NCI-H460 (cell line): ENCODE results near the gene MOK. TPM values are rescaled to one million over a fixed set of nuclear protein-coding genes. Genes with fewer than 3 reads are reported as not detected.

Experiments
- DNase-seq: peaks from one replicate; pipeline ENCODE4 v3.0.0-alpha.2; 2016; ENCODE audit warnings: low read depth; ENCODE audit errors: extremely low read depth
- total RNA-seq: library from RNA; depleted of rRNA; stranded (reverse); fragments of >200 nt; shearing (Covaris generic); gene quantifications from 2 replicates; pipeline ENCODE4 v1.2.3, GENCODE V29; 2014

Gene MOK
- total RNA-seq, 1 experiment from 2014 or later = 70.8 TPM

DNA sequence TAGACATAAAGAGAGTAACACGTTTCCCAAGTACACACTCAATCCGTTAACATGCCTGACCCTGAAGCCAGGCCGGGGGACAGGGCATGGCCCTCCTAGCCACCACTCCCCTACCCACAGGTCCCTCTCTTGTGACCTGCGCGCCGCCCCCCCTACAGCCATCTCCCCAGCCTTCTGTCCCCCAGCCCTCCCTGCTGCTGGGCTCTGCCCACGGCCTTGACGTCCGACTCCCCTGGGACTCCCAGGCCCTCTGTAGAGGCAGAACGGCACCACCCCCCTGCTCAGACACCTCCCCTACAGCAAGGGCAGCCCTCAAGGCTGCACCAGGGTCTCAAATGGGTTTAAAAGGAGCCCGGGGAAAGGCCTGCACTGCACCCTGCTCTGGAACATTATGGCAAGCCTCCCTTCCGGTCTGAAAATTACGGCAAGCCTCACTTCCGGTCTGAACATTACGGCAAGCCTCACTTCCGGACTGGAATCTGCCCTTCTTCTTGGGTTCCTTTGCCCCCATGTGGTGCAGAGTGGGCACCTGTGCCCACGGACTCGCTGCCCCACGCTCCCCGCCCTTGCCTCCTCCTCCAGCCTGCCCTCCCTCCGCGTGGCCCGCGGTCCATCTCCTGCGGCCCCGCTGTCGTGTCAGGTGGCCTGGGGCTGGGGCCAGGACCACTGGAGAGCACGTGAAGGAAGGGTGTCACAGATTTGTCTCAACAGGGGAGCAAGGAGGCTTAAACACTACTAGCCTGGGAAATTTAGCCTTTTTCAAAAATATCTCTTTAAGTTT lies 77.6 kb downstream of the MOK start:
- DNase-seq = no peak

DNA sequence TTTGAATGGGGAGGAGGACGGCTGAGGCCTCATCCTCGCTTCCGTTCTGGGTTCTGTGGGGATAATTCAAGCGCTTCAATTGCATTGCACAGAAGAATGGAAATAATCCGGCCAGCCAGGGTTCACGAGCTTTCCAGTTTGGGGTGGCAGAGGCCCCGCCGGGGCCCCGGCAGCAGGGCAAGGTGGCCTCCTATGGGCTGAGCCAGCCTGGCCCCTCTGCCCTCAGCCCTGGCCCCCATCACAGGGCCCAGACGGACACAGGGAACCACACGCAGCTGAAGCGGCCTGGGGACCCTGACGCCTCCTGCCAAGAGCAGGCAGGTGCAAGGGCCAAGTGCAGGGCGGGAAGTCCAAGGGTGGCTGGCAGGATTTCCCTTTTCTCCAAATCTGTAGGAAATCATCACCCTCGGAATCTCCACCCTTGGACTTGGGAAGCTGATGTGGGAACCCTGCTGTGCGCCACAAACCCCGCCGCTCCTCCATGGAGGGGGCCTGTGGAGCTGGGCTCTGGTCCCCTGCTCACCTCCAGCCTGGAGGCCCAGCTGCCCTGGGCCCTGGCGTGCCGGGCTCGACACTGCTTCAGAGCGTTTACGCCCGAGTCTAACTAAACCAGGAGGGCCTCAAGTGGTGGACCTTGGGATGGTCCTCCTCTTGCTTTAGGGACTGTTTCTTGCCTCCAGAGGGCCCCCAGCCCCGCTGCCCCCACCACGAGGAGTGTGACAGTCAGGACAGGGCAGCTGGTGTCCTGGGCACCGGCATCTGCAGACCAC lies 78.4 kb downstream of the MOK start:
- DNase-seq = no peak

DNA sequence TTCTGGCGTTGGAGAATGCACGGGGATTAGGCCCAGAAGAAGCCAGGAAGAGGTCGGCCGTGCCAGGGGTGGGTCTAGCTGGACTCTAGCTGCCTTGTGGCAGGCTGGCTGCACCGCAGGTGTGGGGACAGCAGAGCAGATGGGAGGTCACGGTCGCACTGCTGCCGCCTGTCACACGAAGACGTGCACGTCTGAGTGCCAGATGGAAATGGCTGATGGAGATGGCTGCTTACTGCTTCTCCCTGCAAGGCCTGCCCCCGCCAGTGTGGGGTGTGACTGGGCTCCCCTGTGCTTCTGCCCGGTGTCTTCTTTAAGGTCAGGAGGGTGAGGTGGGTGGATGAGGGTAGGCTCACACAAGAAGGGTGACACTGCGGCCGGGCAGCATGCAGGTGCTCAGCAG lies 79.0 kb downstream of the MOK start:
- no peak for DNase-seq

DNA sequence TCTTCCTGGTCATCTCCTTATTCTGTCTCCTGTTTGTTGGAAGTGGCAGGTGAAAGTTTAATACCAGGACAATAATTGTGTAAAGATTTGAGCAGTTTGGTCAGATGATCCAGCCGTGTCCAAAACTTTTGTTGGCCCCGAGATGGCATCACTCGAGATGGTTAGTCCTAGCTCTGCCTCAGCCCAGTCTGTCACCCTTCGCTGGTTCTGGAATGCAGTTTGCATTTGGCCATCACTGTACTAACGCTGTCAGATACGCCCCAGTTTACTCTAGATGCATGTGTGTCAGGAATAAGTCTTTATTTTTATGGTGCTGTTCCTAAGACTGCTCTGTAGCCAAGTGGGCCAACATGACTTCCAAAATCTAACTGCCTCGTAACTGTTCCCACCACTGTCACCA lies 79.6 kb downstream of the MOK start:
- DNase-seq = no peak

DNA sequence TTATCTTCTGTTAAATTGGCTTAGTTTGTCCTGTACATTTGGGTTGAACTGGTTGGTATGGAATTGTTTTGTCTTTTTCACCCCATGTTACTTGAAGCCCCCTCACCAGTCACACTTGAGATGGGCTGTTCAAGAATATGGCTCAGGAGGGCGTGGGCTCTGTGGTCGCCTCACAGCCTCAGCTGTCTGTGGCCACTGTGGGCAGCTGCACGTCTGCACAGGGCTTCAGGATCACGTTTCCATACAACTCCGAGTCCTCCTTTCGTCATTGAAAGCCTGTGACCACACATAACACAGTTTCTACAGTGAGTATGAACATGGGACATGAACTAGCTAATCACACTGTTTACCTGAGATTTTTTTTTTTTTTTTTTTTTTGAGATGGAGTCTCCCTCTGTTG lies 81.3 kb downstream of the MOK start:
- DNase-seq = no peak

DNA sequence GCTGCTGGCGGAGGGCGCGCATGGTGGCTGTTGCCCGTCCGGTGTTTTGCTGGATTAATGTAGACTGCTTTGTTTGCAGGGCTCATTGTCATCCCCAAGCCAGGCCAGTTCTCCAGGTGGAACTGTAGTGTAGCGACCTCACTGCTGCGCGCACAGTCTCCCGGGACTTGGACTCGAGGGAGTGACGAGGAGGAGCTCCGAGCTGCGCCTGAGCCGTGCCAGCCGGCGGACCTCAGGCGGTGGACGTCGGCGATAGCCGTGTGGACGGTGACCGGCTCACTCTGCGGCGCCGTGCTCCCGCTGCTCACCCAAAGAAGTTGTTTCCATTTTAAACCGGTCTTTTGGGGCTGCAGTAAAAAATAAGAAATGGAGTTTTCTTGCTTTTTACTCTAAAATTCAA lies 82.2 kb downstream of the MOK start:
- DNase-seq = no peak

DNA sequence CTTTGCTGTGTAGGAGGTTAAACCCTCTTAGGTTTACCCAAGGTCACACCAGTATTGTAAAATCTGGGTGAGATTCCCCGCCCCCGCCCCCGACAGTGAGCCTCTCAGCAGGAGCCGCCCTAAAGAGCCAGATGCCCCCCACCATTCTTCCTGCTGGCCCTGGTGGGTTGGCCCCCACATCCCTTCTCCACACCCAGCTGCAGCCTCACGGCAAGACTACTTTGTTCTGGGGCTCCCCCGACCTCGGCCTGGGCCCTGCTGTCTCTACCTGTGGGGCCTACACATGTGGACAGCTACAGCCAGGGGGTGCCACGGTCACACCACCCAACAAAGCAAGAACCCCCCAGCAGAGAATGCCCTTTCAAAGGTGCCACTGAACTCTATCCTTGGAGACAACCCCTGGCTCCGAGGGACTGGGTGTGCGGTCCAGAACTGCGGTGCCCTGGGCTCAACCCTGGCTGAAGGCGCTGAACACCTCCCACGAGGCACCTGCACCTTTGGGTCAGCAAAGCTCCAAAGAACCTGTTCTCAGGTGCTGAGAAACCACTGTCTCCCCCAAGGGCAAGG lies 82.9 kb downstream of the MOK start:
- no peak for DNase-seq

DNA sequence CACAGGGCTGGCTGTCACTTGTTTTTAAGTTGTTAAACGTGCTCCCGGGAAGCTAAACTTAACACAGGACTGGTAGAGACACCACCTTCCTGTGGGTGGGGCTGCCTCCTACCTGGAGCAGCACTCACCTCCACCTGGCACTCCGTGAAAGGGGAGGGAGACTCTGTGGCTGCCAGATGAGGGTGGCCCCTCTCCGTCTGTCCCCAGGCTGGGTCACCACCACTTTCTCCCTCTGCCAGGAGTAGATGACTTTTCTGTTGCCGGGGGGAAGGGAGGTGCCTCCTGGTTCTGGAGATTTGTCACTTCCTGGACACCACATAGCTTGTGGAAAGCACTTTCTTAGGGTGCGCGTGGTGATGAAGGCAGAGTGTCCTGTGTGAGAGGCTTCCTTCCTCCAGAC lies 83.9 kb downstream of the MOK start:
- no peak for DNase-seq

DNA sequence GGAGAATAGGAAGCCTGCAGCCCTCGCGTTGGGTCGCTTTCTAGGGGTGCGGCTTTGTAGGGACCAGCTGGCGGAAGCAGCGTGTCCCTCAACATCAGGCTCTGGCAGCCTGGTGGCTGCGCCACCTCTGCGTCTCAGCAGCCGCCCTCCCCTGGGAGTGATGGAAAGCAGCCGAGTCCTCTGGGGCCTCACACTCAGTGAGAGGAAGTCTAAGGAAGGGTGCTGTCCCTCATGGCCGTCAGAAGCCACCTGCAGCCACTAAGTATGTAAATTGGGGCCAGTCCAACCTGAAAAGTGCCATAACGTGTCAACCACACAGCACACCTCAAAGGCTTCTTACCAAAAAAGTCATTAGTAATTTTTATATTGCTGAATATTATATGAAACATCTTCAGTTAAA lies 84.9 kb downstream of the MOK start:
- no peak for DNase-seq

DNA sequence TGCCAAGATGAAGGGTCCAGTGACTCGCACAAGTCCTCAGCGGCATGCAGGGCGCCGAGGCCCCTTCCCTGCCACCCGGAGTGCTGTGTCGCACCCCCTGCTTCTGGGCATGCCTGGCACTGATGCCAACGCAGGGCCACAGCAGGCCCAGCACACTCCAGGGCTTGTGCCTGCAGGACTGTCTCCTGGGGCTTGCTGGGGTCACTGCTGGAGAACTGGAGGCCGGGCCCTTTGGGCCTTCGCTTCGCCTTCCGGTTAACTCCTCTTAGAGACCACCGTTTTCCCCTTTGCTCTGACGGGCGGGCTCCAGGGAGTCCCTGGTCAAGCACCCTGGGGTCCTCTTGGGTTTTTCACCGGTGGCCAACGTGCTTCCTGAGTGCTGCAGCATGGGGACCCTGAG lies 85.6 kb downstream of the MOK start:
- DNase-seq = no peak

DNA sequence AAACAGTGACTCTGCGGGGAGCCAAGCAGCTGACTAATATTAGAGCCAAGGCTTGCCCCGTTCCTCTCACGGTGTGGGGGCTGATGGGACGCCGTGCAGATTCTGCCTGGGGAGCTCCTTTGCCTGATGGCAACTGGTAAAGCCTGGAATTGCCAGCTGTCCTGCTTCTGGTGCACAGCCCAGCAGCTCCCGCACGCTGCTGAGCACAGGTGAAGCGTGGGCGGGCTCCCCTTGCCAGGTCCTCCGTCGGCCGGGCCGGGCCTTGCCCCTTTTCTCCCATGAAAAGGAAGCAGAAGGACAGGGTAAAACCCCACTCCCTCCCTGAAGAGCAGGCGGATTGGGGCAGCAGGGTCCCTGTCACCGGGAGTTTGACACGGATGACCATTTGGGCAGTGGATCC lies 86.3 kb downstream of the MOK start:
- no peak for DNase-seq

DNA sequence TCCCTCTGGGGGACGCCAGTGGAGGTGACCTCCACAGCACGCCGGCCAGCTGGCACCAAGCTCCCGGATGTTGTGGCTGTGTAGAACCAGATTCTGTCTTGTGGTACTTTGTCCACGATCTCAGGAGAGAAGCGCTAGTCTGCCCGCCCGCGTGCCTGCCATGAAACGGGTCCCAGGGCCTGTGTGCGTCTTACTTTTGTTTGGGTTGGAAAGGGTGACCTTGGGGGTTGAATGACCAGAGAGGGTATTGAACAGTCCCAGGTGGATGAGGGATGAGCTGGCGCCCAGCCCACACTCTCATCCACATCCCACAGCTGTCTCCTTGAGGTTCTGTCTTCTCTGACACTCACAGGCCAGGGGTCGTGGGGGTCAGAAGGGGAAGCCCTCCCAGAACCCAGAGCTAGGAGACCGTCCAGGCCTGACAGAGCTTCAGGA lies 87.0 kb downstream of the MOK start:
- DNase-seq = no peak

DNA sequence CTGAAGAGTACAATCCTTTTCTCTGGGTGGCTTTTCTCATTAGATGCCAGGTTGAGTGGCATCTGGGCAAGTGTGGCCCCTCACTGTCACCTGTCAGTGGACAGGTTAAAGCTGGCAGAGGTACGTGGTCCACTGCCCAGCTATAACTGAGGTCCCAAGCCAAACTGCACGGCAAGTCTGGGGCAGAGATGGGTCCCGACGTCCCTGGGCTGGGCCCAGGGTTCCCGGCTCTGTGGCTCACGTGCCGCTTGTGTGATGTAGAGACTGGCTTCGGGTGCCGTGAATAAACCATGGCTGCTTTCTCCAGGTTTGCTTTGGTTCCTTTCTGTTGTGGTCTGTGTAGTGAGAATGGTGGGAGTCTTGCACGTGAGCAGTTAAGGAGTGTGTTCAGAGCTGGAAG lies 87.6 kb downstream of the MOK start:
- DNase-seq = no peak

DNA sequence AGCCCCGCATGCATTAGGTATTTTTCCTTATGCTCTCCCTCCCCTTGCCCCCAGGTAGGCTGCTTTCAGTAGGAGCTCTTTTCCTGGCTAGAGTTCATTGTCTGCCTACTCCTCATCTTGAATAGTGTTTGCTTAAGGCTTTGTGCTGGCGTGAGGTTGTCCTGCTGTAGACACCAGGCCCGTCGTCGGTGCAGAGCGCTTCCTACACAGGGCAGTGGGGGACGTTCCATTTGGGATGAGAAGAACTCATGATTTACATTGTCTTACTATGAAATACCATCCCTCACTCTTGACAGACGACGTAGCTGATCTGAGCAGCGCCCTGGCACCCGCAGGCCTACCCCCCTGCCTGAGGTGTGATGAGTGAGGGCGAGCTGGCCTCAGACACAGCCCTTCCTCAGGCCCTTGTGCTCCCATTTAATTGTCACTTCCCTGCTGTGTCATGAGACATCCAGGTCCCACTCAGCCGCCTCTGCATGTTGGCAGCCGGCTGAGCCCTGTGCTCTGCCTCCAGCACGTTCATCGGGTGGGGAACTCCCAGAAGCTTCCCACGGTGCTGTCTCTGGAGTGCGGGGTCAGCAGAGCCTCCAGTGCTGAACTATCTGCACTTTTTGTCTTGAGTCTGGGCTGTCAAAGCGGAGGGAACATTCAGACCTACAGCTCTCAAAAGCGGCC lies 89.3 kb downstream of the MOK start:
- DNase-seq = no peak

DNA sequence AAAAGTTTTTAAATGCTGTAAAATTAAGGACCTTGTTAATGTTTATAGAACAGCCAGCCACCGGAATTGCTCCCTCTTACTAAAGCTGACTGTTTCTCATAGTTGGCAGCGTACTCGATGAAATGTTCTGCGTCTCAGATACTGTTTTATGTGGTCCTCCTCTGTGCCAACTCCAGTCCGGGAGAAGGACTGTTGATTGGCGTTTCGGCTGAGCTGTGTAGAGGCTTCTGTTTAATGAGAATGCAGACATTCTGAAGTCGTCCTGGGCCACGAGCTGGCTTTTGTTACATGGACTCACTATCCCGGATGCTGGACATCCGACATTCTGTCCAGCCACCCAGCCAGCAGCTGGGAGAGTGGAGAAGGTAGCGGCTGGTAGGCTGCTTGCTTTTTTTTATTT lies 89.9 kb downstream of the MOK start:
- DNase-seq = no peak

DNA sequence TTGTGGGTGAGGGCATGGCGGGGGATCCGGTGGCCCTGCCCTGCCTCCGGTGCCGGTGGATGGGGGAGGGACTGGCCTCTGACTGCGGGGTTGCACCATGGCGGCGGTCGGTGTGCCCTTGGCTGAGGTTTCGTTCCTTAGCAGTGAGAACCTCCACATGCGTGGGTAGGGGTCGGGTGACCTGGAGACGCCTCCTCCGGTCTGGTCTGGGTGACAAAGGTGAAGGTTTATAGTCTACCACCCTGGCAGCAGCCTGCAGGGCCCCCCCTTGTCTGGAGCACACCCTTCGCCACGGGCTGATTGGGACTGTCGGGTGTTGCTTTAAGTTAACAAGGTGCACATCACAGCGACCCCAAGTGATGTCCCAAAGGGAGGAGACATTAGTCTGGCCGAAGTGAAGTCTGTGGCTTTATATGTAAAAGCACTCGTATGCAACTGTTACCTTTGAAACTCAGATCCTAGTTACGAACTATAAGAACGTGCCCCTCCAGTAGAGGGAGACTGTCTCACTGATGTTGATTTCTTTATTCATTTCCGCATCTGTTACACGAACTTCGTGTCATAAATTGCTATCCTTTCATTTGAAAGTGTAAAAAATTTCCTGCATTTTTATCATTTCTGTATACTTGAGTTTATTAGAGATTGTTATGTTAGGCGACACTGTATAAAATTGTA lies 90.8 kb downstream of the MOK start:
- no peak for DNase-seq

DNA sequence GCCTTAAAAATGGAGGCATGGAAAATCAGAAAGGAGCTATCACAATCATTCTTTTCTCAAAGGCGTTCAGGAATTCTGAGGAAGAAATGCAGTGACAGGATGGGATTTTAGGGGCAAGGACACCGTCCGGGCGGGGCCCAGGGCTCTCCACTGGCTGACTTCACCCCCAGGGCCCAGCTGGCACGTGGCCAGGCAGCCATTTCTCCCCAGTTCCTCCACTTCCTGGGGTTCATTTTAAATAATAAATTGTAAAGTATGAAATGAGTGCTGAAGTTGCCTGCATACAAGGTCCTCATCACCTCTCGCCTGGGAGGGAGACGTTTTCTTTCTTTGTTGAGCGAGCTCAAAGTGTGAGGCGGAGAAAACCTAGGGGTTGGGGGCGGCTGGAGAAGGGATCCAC lies 91.5 kb downstream of the MOK start:
- no peak for DNase-seq

DNA sequence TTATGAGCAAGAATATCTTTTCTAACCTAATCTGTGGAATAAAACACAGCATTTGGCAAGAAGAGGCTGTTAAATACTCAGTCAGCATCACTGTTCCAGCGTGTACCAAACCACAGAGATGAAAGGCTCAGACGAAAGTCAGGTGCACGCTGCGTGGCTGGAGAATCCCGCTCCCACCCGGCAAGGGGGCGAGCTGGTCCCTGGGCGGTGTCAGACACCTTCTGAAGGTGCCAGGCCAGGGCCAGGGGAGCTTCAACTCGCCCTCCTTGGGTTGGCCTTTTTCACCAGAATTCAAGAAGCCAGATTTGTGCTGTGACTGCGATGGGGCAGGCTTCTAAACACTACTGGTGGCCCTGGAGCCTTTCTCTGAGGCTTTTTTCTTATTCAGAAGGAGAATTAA lies 92.1 kb downstream of the MOK start:
- no peak for DNase-seq

DNA sequence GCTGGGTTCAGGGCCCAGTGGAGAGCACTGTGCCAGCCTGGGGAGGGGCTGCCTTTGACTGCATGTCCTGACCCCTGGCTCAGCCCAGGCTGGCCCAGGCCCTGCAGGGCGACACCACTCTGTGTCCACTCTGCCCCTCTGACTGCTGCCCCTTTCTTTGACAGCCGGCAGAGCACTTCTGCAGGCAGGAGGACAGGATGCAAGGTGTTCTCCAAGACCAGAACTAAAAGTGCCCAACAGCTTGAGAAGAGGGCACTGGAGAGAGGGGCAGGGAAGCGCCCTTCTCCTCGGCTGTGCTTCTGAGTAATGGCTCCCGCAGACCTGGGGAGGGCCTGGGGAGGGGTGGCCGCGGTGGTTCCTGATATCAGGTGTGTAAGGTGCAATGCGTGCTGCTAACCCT lies 92.6 kb downstream of the MOK start:
- DNase-seq = no peak

DNA sequence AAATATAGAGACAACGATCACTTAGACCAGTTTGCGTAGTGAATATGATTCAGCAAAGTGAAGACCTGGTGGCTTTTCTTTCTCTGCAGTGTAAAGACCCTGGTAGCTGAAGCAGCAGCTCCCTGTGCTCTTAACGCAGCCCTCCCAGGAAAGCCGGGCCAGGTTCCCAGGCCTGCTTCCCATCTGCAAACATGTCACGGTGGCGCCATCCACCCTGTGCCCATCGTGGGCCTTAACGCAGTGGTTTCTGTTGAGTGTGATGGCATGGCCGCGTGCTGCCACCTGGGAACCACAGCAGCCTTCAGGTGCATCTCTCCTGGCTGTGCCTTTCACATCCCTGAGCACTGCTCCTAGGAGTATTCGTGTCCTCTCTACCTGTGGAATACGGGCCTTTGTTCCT lies 93.7 kb downstream of the MOK start:
- no peak for DNase-seq
